Loucy (cell line): ENCODE data around the gene NAA38.

Experiments
- EZH2phosphoT487 ChIP-seq: fragments of 200-600 bp; IDR thresholded peaks from 2 replicates; pipeline ENCODE4 v1.6.1; 2018; ENCODE audit warnings: antibody characterized with exemption, mild to moderate bottlenecking, moderate library complexity, borderline replicate concordance
- TF ChIP-seq, protein P1 (sequence below): fragments of 200-600 bp; sonication (generic); conservative IDR thresholded peaks from 2 replicates; pipeline ENCODE4 v1.5.1; 2014; ENCODE audit warnings: mild to moderate bottlenecking, antibody characterized with exemption, low read length

DNA sequence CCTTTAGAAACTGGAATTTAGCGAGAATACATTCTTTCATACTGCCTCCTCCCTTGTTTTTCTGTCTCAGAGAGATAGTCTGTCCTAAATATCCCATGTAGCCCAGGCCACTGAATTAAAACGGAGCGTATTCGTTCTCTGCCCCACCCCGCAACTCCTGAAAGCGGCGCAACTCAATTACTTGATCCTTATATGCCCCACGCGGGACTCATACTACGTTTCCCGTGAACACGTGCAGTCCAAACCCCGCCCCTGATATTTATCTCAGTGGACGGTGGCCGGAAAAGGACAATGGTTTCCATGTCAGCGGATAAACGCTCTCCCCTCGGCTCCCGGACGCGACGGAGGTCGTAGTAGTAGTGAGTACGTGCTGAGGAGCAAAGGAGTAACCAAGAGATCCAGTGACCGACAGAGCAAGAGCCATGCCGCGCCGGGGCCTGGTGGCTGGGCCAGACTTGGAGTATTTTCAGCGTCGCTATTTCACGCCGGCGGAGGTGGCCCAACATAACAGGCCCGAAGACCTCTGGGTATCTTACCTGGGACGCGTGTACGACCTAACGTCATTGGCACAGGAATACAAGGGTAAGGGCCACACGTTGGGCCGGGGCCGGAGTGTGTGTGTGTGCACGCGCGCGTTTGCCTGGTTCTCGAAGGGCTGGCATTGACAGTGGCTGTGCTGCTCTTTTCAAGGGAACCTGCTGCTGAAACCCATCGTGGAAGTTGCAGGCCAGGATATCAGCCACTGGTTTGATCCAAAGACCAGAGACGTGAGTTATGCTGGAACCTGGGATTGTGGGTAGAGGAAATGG, 558 bp upstream of the NAA38 start, which contains the start of gene CYB5D1:
- TF ChIP-seq, protein P1, sequence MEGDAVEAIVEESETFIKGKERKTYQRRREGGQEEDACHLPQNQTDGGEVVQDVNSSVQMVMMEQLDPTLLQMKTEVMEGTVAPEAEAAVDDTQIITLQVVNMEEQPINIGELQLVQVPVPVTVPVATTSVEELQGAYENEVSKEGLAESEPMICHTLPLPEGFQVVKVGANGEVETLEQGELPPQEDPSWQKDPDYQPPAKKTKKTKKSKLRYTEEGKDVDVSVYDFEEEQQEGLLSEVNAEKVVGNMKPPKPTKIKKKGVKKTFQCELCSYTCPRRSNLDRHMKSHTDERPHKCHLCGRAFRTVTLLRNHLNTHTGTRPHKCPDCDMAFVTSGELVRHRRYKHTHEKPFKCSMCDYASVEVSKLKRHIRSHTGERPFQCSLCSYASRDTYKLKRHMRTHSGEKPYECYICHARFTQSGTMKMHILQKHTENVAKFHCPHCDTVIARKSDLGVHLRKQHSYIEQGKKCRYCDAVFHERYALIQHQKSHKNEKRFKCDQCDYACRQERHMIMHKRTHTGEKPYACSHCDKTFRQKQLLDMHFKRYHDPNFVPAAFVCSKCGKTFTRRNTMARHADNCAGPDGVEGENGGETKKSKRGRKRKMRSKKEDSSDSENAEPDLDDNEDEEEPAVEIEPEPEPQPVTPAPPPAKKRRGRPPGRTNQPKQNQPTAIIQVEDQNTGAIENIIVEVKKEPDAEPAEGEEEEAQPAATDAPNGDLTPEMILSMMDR, result no peak
- no peak for TF ChIP-seq EZH2phosphoT487
